MM.1S (cell line): ENCODE data around the gene RASSF1.

Experiments
- DNase-seq: peaks from one replicate; pipeline ENCODE4 v3.0.0-alpha.2; 2015
- H2AFZ ChIP-seq: fragments of 300-600 bp; sonication (generic); 2 replicates; pipeline ENCODE4 v1.6.0; 2016; ENCODE audit warnings: antibody characterized with exemption, low read length
- H3F3A ChIP-seq: fragments of 300-600 bp; sonication (generic); 2 replicates; pipeline ENCODE4 v1.6.1; 2016; ENCODE audit warnings: mild to moderate bottlenecking, antibody characterized with exemption, low read length, moderate library complexity, mixed read lengths; ENCODE audit not compliant: insufficient read depth
- H3K27ac ChIP-seq: fragments of 300-600 bp; sonication (generic); 2 replicates; pipeline ENCODE4 v1.5.1; 2016; ENCODE audit warnings: mild to moderate bottlenecking, low read length
- H3K27me3 ChIP-seq: fragments of 300-600 bp; sonication (generic); replicated peaks from 2 replicates; pipeline ENCODE4 v1.6.0; 2016; ENCODE audit warnings: low read length; ENCODE audit not compliant: insufficient read depth
- H3K36me3 ChIP-seq: fragments of 300-600 bp; sonication (generic); replicated peaks from 2 replicates; pipeline ENCODE4 v1.6.1; 2016; ENCODE audit warnings: mild to moderate bottlenecking, low read length, mixed read lengths; ENCODE audit not compliant: insufficient read depth
- H3K4me1 ChIP-seq: fragments of 300-600 bp; sonication (generic); 2 replicates; pipeline ENCODE4 v1.6.1; 2016; ENCODE audit warnings: low read length, mixed read lengths
- H3K4me2 ChIP-seq: fragments of 300-600 bp; sonication (generic); 2 replicates; pipeline ENCODE4 v1.6.0; 2016; ENCODE audit warnings: low read depth, low read length
- H3K4me3 ChIP-seq: fragments of 300-600 bp; sonication (generic); 2 replicates; pipeline ENCODE4 v1.5.1; 2016; ENCODE audit warnings: low read length, mixed read lengths
- H3K79me2 ChIP-seq: fragments of 300-600 bp; sonication (generic); 2 replicates; pipeline ENCODE4 v1.6.1; 2016; ENCODE audit warnings: mixed run types, low read length, mixed read lengths
- H3K9ac ChIP-seq: fragments of 300-600 bp; sonication (generic); 2 replicates; pipeline ENCODE4 v1.6.1; 2016; ENCODE audit warnings: low read length, mixed read lengths
- H3K9me2 ChIP-seq: fragments of 300-600 bp; sonication (generic); replicated peaks from 2 replicates; pipeline ENCODE4 v1.6.1; 2016; ENCODE audit warnings: mild to moderate bottlenecking, low read length, mixed read lengths; ENCODE audit not compliant: insufficient read depth
- H3K9me3 ChIP-seq: fragments of 300-600 bp; sonication (generic); replicated peaks from 2 replicates; pipeline ENCODE4 v1.6.1; 2016; ENCODE audit warnings: mild to moderate bottlenecking, low read length, mixed read lengths; ENCODE audit not compliant: insufficient read depth
- H4K20me1 ChIP-seq: fragments of 300-600 bp; sonication (generic); 2 replicates; pipeline ENCODE4 v1.6.1; 2016; ENCODE audit warnings: mild to moderate bottlenecking, low read length, moderate library complexity, mixed read lengths; ENCODE audit not compliant: insufficient read depth
- EZH2 ChIP-seq: fragments of 300-600 bp; sonication (generic); optimal IDR thresholded peaks from 2 replicates; pipeline ENCODE3; 2017; ENCODE audit warnings: low read depth, mild to moderate bottlenecking, antibody characterized with exemption, low read length, mixed read lengths
- EZH2phosphoT487 ChIP-seq: fragments of 300-600 bp; sonication (generic); IDR thresholded peaks from 2 replicates; pipeline ENCODE4 v1.6.1; 2018; ENCODE audit warnings: antibody characterized with exemption, low read length
- TF ChIP-seq, protein P1 (sequence below): fragments of 300-600 bp; sonication (generic); IDR thresholded peaks from 2 replicates; pipeline ENCODE4 v1.5.1; 2016; ENCODE audit warnings: antibody characterized with exemption, low read length, mixed read lengths

Gene RASSF1

DNA sequence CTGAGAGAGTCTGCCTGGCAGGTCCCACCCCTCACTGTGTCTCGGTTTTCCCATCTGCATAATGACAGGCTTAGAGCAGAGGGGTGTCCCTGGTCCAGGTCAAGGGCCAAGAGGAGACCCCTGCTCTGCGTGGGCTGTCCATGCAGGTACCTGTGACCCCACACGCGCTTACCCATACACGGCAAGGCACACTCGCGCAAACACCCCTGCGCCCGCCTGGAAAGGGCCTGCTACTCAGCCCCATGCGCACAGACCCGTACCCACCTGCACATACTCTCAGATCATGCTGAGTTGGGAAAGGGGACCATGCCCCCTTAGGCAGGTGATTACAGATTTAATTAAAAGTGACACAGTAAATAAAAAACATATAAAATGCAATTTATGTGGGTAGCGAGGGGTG lies 42.1 kb upstream of the RASSF1 start:
- Histone ChIP-seq H3K9ac (no peak overlapping the region), H3K9me2 (no peaks in the 10 kb centered on the region), H4K20me1 (no peaks in the 10 kb centered on the region), H3K36me3 (no peaks in the 10 kb centered on the region), H3F3A (no peaks in the 10 kb centered on the region), H3K4me2 (no peak overlapping the region), H3K4me3 (no peak overlapping the region), H3K9me3 (no peaks in the 10 kb centered on the region), H3K4me1 (no peaks in the 10 kb centered on the region), H3K79me2 (no peaks in the 10 kb centered on the region), H2AFZ (no peak overlapping the region), H3K27ac (no peak overlapping the region), H3K27me3 (peaks cover 74% of the 10 kb centered on the region)
- TF ChIP-seq, protein P1, sequence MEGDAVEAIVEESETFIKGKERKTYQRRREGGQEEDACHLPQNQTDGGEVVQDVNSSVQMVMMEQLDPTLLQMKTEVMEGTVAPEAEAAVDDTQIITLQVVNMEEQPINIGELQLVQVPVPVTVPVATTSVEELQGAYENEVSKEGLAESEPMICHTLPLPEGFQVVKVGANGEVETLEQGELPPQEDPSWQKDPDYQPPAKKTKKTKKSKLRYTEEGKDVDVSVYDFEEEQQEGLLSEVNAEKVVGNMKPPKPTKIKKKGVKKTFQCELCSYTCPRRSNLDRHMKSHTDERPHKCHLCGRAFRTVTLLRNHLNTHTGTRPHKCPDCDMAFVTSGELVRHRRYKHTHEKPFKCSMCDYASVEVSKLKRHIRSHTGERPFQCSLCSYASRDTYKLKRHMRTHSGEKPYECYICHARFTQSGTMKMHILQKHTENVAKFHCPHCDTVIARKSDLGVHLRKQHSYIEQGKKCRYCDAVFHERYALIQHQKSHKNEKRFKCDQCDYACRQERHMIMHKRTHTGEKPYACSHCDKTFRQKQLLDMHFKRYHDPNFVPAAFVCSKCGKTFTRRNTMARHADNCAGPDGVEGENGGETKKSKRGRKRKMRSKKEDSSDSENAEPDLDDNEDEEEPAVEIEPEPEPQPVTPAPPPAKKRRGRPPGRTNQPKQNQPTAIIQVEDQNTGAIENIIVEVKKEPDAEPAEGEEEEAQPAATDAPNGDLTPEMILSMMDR = no peak
- TF ChIP-seq EZH2phosphoT487 (no peak), EZH2 (no peak)
- DNase-seq = no peak

DNA sequence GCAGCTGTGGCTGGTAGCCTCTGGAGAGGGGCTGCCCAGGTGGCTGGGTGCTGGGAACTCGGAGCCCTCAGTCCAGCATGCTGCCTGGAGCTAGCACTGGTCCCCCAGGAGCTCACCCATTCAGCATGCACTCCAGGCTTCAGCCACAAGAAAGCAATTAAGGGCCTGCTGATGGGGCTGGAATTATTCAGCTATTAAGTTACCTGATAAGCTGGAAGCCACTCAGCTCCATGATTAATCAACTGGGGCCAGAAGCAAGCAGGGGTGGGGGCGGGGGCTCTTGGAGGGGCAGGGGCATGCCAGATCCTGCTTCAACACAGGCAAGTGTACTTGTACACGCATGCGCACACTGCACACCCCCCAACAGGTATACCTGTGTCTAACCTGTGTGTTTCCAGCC lies 40.7 kb upstream of the RASSF1 start:
- Histone ChIP-seq H3F3A (no peaks in the 10 kb centered on the region), H3K4me2 (no peak overlapping the region), H3K4me3 (no peak overlapping the region), H3K9me3 (no peaks in the 10 kb centered on the region), H3K27me3 (peaks cover 61% of the 10 kb centered on the region), H3K9ac (no peak overlapping the region), H3K27ac (no peak overlapping the region), H4K20me1 (no peaks in the 10 kb centered on the region), H3K36me3 (no peaks in the 10 kb centered on the region), H3K79me2 (no peaks in the 10 kb centered on the region), H2AFZ (no peak overlapping the region), H3K4me1 (no peaks in the 10 kb centered on the region), H3K9me2 (no peaks in the 10 kb centered on the region)
- TF ChIP-seq, protein P1 = no peak
- no peak for TF ChIP-seq EZH2
- no peak for TF ChIP-seq EZH2phosphoT487
- no peak for DNase-seq

DNA sequence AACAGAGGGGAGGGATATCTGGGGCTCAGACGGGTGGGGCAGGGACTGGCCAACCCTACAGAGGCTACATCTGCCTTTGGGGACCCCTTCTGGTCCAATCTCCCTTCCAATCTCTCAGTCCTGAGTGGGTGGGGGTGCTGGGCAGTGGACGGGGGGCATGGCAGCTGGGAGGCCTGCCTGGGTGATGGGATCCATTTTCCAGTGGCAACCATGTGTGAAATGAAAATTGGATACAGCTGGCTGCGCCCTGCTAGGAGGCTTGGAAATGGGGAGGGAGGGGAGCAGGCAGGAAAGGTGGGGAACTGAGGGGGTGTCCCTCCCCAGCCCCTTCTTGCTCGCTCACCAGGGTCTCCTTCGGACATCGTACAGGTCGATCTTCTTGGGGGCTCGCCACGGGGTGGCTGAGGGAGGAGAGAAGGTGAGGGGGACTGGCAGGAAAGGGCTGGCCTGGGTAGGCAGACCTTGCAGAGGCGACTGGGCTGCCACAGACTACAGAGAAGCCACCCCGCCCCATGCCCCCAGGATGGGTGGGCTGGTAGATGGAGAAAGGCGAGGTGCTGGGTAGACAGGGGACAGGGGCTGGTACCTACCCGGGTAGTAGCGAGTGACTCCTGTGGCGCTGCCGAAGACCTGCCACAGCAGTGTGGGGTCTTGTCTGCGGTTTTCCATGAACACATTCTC lies 39.9 kb upstream of the RASSF1 start:
- Histone ChIP-seq H3K4me2 (no peak overlapping the region), H3K27ac (no peak overlapping the region)

More for the DNA sequence above, 39.9 kb upstream of the RASSF1 start:
- no peaks in the 10 kb centered on the region for H4K20me1 ChIP-seq
- peaks cover 56% of the 10 kb centered on the region for H3K27me3 ChIP-seq
- H3K9me2 ChIP-seq = no peaks in the 10 kb centered on the region
- H3K4me1 ChIP-seq = no peaks in the 10 kb centered on the region
- no peak overlapping the region for H2AFZ ChIP-seq
- no peak overlapping the region for H3K9ac ChIP-seq
- no peak for DNase-seq
- no peak for TF ChIP-seq EZH2phosphoT487
- no peak for TF ChIP-seq EZH2
- TF ChIP-seq, protein P1 = no peak
- no peaks in the 10 kb centered on the region for H3K36me3 ChIP-seq
- H3K4me3 ChIP-seq = no peak overlapping the region
- H3F3A ChIP-seq = no peaks in the 10 kb centered on the region
- H3K79me2 ChIP-seq = no peaks in the 10 kb centered on the region
- no peaks in the 10 kb centered on the region for H3K9me3 ChIP-seq
